TTC549 (cell line): ENCODE data around the gene RFTN2.
"Not testable (repeated sequence)": the region's sequence is repeated elsewhere in the genome, so short reads cannot be mapped to it uniquely, and the experiment has no call there.

Experiments used
- FAIRE-seq: peaks from 2 replicates; lab custom pipeline; 2012; peaks lifted over from hg19 to GRCh38; lab: Jason Lieb, UNC

The RFTN2 gene, protein sequence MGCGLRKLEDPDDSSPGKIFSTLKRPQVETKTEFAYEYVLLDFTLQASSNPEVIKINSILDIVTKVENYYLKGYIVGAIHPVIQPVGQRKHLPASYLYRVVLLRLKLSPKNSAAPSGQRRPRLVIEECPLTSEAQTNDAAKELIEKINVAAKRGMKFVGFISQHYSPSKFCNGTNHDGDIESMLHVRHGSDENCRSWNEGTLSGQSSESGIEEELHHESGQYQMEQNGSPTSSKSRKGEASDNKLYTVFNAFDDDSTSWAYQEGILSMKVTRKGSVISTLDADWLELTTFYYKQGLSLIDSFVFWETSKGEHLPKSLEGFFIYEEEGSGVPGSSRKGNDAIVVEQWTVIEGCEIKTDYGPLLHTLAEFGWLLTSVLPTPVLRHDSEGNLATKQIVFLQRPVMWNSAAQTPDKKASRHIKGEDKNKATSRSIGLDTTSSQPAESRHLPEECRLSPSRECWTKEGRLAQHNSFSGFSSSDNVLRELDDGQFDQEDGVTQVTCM

DNA sequence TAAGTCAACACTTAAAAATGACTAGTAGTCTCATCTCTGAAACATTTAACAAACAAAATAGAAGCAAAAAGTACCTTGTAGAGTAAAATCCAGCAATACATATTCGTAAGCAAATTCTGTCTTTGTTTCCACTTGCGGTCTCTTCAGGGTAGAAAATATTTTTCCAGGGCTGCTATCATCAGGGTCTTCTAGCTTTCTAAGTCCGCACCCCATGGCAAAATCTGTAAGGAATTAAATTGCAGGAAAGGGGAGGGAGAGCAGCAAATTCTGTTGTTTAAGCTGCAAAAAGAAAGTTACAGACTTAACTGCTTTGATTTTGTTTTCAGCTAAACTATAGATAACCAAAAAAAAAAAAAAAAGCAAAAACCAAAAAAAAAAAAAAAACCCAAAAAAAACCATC is at the start of gene RFTN2:
Gene RFTN2, minus strand, starts transcription at position 342 of the 400 bp plus-strand sequence. Its CDS starts 129 bp downstream, at position 213.
- FAIRE-seq: no peak

DNA sequence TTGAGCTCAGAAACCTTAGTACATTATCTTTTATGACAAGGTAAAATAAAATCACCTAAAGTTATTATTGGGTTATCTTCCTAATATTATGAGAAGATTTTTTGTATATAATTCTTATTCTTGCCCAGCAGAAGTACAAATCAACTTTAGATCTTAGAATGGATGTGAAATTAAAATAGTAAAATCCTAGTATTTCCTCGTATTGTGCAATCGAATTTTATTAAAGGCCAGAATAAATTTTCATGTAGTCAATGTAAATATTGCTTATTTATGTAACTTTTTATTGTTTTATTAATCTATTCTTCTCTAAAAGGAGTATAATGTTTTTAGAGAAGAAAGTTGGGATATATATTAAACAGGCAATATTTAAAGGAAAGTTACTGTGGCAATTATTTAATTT is 42.5 kb upstream of the RFTN2 start:
- FAIRE-seq: peak; percentile 50

DNA sequence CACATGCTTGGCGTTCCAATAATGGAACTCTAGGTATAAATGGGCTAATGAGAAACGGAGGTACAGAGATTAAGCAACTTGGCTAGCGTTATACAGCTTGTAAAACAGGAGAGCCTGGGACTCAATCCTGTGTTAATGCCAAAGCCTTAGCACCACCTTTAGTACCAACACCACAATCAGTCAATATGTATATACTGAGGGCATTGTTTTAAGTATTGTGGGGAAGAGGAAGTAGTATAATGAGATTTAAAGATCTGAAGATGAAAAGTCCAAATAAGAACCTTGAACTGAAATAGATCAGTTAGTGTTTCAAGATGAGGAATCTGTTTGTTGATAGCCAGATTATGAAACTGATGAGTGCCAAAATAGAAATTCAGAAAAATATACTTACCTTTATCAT is 37.9 kb upstream of the RFTN2 start:
- FAIRE-seq: no peak

DNA sequence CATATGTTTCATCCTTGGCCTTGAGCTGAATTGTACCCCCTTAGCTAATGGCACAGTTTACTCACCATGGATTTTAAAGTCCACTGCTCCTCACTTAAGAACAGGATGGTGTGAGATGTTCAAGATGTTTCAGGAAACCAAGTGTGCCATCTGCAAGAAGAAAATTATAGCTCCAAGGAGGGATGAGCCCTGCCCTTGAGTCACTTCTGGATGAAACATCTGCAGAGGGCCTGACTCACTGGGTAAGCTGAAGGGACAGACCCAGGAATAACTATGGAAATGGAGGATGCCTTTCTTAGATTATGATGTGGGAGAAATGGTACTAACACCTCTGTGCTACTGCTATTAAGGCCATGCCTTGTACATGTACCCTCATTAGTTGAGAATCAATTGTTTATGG is 36.2 kb upstream of the RFTN2 start:
- no peak for FAIRE-seq

DNA sequence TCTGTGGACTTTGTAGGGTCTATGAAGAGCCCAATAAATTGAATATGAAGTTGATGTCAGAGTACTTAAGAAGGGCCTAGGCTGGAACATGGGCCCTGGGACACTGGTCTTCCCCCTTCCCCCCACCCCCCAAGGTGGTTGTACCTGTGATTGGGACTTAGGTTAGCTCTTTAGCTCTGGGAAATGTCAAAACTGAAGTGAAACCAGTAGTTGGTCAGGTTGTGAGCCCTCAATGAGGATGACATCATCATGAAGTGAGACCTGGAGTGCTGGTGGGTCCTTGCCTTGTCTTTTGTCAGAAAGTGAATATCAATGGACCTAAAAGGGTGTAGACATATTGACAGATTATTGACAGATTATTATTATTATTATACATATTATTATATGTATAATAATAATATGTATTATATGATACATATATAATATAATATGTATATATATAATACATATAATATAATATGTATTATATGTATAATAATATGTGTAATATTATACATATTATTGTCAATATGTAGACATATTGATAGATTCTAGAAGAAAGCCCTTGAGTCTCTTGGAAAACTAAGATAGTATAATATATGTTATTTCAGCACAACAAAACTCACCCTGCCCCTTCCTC is 35.1 kb upstream of the RFTN2 start:
- peak; percentile 11 for FAIRE-seq

DNA sequence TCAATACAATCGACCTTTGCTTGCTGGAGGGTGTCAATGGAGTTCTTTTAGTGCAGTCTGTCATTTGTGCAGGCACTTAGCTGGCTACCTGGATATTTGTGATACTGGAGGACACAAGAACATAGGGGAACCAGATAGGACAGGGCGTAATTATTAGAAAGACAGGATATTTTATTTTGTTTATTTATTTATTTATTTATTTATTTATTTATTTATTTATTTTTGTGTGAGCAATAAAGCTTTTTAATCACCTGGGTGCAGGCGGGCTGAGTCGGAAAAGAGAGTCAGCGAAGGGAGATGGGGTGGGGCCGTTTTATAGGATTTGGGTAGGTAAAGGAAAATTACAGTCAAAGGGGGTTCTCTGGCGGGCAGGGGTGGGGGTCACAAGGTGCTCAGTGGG is 33.8 kb upstream of the RFTN2 start:
- not testable (repeated sequence) for FAIRE-seq

DNA sequence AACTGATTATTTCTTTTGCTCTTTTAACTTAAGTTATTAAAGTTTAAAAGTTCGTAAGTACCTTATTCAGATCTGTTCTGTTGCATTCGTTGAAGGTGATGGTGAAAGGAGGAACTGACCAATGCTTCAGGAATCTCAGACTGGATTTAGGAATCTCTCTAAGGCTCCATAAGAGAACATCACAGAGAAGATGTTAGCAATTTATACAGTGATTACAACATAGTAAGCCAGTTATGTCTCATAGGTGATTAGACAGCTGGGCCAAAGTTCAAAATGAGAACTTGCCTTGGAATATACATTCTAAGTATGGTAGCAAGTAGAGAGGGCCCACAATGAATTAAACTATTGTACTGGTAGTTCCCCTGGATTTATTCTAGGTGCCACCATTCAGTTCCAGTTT is 32.9 kb upstream of the RFTN2 start:
- FAIRE-seq: no peak

DNA sequence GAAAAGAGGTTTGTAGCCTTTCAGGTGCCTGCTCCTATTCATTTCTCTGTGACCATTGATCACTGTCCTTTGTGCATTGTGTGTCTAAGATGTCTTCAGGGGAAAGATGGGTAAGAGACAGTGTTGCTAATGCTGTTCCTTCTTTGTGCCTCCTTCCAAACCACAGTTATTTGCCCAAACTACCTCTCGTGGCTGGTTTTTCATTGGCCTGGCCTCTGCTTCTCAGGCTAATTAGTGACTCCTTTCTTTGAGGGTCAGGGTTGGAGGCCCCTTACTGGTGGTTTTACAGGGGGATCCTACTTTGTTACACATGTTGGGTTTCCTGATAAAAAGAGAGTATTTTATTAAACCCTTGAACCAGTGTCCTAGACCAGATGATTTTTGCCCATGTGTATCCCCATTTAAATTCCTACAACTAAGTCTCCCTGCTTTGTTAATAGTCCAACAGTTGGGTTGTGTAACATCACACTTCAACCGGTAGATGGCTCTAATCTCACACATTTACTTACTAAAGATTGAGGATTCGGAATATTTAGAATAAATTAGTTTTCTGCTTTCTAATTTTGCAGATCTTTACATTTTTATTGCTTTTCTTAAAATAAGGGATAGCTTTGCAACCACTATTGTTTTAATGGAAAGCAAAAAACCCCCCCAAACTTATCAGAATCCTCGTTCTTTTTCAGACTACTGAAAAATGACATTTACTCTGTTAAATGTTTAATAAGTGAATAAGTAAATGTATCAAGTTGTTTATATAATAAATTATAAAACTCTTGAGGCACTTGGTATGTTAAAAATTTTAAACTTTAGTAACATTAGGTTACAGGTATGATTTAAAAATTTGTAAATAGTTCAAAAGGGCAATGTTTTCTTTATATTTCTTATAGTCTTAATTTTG is 32.2 kb upstream of the RFTN2 start:
- FAIRE-seq: peak; percentile 90

DNA sequence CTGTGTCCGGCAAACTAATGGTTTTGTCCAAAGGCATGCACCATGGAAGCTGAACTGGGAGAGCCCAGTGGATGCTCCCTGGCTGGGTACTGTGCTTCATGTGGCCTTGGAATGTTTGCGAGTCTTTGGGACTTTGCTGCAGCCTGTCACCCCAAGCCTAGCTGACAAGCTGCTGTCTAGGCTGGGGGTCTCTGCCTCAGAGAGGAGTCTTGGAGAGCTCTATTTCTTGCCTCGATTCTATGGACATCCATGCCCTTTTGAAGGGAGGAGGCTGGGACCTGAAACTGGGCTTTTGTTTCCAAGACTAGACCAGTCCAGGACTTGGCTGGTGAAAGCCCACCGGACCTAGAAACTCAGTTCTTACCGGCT is 31.4 kb upstream of the RFTN2 start:
- no peak for FAIRE-seq

DNA sequence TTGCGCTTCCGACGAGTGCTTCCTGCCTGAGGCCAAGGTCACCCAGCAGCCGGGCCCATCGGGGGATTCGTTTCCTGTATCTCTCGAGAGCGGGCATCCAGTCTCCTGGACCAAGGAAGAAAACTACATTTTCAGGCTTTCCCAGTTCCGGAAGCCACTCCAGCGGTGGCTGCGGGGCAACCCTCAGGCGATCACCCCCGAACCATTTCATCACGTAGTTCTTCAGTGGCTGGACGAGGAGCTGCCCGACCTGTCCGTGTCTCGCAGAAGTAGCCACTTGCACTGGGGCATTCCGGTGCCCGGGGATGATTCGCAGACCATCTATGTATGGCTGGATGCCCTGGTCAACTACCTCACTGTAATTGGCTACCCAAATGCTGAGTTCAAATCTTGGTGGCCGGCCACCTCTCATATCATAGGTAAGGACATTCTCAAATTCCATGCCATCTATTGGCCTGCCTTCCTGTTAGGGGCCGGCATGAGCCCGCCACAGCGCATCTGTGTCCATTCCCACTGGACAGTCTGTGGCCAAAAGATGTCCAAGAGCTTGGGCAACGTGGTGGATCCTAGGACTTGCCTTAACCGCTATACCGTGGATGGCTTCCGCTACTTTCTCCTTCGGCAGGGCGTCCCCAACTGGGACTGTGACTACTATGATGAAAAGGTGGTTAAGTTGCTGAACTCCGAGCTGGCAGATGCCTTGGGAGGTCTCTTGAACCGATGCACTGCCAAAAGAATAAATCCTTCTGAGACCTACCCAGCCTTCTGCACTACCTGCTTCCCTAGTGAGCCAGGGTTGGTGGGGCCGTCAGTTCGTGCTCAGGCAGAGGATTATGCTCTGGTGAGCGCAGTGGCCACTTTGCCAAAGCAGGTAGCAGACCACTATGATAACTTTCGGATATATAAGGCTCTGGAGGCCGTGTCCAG is 30.8 kb upstream of the RFTN2 start:
- FAIRE-seq: no peak

DNA sequence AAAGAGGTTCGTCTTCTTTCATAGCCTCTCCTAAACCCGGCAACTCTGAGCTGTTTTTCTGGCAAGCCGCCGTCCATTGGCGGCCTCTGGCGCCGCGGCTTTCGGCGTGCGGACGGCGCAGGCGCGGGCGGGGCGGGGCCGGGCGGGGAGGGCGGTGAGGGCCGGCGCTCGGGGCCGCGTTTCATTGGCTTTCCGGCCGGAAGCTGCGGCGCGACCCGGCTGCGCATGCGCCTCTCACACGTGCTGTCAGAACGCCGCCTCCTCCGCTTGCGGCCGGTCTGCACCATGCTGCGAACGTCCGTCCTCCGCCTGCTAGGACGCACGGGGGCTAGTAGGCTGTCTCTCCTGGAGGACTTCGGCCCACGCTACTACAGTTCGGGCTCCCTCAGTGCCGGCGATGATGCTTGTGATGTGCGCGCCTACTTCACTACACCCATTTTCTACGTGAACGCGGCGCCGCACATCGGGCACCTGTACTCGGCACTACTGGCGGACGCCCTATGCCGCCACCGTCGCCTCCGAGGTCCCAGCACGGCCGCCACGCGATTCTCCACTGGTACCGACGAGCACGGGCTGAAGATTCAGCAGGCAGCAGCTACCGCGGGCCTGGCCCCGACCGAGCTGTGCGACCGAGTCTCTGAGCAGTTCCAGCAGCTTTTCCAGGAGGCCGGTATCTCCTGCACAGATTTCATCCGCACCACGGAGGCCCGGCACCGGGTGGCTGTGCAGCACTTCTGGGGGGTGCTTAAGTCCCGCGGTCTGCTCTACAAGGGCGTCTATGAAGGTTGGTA is 29.9 kb upstream of the RFTN2 start, which contains the start of gene MARS2:
Gene MARS2, plus strand, starts transcription at position 249 of the 791 bp plus-strand sequence. Its CDS starts 37 bp downstream, at position 286.
- no peak for FAIRE-seq

DNA sequence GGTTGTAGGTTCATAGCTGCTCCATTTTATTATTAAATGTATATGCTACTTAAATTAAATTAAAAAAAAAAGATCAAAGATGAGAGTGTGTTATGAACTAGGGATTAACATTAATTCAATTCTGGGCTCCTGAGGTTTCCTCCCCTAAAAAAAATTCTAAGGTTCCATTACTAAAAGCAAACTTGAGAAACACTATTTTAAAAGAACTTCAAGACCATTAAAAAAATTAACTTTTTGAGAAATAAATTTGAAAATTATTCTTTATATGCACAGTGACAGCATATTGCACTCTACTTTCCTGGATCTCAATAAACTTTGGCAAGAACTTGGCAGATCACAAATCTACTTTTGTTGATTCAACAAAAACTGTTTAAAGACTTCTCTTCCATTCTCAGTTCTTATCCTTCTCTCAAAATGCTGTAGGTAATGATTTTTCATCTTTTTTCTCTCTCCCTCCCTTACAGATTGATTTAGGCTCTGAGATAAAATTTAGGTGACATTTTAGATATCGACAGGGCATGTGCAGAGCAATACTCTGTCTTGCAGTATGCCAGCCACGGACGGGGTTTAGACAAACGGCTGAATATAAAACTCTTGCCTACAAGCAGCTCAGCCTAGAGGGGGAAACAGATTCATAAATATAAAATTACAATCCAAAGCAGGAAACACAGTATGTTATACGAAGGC is 29.2 kb upstream of the RFTN2 start:
- no peak for FAIRE-seq

DNA sequence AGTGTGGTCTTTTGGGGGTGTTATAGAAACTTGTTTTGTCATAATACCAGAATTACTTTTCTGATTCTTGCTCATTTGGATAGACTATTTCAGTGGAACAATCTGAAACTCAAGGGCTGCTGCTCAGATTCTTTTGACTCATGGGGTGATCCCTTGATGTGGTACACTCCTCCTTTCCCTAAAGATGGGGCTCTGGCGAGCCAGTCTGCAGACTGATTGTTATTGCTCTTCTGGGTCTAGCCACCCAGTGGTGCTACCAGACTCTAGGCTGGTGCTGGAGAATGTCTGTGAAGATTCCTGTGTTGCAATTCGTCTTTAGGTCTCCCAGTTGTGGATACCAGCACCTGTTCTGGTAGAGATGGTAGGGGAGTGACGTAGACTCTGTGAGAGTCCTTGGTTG is 25.6 kb upstream of the RFTN2 start:
- no peak for FAIRE-seq

DNA sequence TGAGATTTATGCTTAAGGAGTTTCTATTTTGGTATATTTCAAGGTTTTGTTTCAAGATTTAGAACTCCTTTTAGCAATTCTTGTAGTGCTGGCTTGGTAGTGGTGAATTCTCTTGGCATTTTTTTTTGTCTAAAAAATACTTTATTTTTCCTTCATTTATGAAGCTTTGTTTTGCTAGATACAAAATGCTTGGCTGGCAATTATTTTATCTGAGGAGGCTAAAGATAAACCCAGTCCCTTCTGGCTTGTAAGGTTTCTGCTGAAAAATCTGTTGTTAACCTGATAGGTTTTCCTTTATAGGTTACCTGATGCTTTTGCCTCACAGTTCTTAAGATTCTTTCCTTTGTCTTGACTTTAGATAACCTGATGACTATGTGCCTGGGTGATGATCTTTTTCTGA is 24.3 kb upstream of the RFTN2 start:
- not testable (repeated sequence) for FAIRE-seq

DNA sequence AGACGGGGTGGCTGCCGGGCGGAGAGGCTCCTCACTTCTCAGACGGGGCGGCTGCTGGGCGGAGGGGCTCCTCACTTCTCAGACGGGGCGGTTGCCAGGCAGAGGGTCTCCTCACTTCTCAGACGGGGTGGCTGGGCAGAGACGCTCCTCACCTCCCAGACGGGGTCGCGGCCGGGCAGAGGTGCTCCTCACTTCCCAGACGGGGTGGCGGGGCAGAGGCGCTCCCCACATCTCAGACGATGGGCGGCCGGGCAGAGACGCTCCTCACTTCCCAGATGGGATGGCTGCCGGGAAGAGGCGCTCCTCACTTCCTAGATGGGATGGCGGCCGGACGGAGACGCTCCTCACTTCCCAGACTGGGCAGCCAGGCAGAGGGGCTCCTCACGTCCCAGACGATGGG is 21.2 kb upstream of the RFTN2 start:
- not testable (repeated sequence) for FAIRE-seq

DNA sequence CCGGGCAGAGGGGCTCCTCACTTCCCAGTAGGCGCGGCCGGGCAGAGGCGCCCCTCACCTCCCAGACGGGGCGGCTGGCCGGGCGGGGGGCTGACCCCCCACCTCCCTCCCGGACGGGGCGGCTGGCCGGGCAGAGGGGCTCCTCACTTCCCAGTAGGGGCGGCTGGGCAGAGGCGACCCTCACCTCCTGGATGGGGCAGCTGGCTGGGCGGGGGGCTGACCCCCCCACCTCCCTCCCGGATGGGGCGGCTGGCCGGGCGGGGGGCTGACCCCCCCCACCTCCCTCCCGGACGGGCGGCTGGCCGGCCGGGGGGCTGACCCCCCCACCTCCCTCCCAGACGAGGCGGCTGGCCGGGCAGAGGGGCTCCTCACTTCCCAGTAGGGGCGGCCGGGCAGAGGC is 20.6 kb upstream of the RFTN2 start:
- FAIRE-seq: not testable (repeated sequence)

DNA sequence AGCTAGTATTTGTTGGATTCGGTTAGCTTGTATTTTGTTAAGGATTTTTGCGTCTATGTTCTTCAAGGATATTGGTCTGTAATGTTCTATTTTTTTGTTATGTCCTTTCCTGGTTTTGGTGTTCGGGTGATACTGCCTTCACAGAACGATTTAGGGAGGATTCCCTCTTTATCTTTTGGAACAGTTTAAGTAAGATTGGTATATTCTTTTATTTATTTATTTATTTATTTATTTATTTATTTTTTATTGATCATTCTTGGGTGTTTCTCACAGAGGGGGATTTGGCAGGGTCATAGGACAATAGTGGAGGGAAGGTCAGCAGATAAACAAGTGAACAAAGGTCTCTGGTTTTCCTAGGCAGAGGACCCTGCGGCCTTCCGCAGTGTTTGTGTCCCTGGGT is 19.8 kb upstream of the RFTN2 start:
- FAIRE-seq: not testable (repeated sequence)

DNA sequence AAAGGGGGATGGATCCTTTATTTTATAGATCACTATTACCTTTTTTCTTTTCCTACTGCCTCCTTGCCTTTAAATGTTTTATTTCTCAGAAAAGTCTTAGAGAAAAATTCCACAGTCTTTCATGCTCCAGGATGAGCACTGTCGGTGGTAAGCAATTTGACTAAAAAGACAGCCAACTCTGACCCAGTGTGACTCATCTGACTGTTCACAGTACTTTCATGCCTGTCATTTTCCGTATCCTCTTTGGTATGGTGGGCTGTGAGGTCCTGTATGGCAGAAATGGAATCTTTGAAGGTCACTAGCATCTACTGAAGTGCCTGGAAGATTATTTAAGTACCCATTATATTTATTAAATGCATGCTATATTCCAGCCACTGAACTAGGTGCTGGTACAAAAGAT is 2.1 kb upstream of the RFTN2 start:
- no peak for FAIRE-seq

DNA sequence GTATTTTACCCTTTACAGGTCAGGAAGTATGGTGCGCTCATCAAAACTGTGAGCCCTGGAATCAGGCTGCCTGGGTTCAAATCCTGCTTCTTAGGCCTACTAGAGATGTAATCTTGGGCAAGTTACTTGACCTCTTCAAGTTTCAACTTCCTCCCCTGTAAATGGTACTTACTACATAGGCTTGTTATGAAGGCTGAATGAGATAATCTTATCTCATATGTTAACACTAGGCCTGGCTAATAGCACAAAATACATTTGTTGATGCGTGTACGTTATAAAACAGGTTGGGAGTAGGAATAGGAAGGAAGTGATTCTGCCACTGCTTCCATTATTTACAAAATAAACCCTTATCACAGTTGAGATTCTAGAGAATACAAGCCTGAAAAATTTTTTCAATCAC is 1.7 kb upstream of the RFTN2 start:
- no peak for FAIRE-seq

DNA sequence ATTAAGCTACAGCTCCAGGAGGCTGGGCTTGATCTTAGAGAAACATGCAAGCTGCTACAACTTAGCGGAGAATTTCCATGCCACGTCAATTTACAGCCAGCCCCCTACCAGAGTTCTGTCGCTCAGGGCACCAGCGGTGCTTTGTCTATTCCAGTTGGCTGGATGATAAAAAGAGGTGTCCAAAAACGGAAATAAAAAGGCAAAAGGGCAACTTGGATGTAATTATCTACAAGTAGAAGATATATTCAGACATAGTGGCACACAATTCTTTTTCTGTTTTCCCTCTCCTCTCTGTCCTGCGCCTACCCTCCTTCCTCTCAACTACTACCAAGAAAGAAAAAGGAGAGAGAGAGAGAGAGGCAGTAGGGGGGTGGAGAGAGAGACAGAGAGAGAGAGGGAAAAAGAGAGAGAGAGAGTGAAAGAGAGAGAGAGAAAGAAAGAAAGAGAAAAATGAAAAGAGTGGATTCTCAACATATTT is 363 bp upstream of the RFTN2 start:
- FAIRE-seq: no peak
